Inferior parietal cortex (tissue), 1 donor: ENCODE data around the gene EYS.
"Not testable (repeated sequence)": the region's sequence is repeated elsewhere in the genome, so short reads cannot be mapped to it uniquely, and the experiment has no call there.

Experiments
- DNase-seq: peaks from one replicate; pipeline ENCODE4 v3.0.0-alpha.2; 2016; ENCODE audit errors: extremely low spot score

Gene EYS

GRCh38 chr6:63793465-63794137 is 1913.4 kb downstream of the EYS start:
- no peak for DNase-seq

- DNase-seq = no peak
Observed at GRCh38 chr6:63792736-63793464, 1914.1 kb downstream of the EYS start.

- no peak for DNase-seq
Observed at GRCh38 chr6:63790334-63790733, 1916.7 kb downstream of the EYS start.

GRCh38 chr6:63789699-63790098 is 1917.3 kb downstream of the EYS start:
- no peak for DNase-seq

GRCh38 chr6:63788569-63788968 is 1918.5 kb downstream of the EYS start:
- no peak for DNase-seq

- DNase-seq = no peak
Observed at GRCh38 chr6:63787021-63787420, 1920.0 kb downstream of the EYS start.

GRCh38 chr6:63785006-63785405 is 1922.0 kb downstream of the EYS start:
- DNase-seq = no peak

- no peak for DNase-seq
Observed at GRCh38 chr6:63783096-63783495, 1923.9 kb downstream of the EYS start.

GRCh38 chr6:63774961-63775360 is 1932.1 kb downstream of the EYS start:
- DNase-seq = no peak

GRCh38 chr6:63773200-63773599 is 1933.8 kb downstream of the EYS start:
- no peak for DNase-seq

- DNase-seq = no peak
Observed at GRCh38 chr6:63765828-63766227, 1941.2 kb downstream of the EYS start.

- peak; percentile 88 for DNase-seq
Observed at GRCh38 chr6:63764318-63764916, 1942.6 kb downstream of the EYS start.

GRCh38 chr6:63760199-63760598 is 1946.8 kb downstream of the EYS start:
- DNase-seq = no peak

GRCh38 chr6:63759605-63760105 is 1947.4 kb downstream of the EYS start:
- DNase-seq = no peak

- no peak for DNase-seq
Observed at GRCh38 chr6:63757826-63758225, 1949.2 kb downstream of the EYS start.

GRCh38 chr6:63757275-63757674 is 1949.8 kb downstream of the EYS start:
- not testable (repeated sequence) for DNase-seq

- no peak for DNase-seq
Observed at GRCh38 chr6:63750400-63750799, 1956.6 kb downstream of the EYS start.

GRCh38 chr6:63745784-63746183 is 1961.2 kb downstream of the EYS start:
- DNase-seq = no peak

GRCh38 chr6:63744810-63745209 is 1962.2 kb downstream of the EYS start:
- DNase-seq = no peak

- DNase-seq = no peak
Observed at GRCh38 chr6:63743691-63744090, 1963.3 kb downstream of the EYS start.

- DNase-seq = no peak
Observed at GRCh38 chr6:63742060-63742459, 1965.0 kb downstream of the EYS start.

- DNase-seq = no peak
Observed at GRCh38 chr6:63740709-63741108, 1966.3 kb downstream of the EYS start.
